NCI-H1048 (cell line): ENCODE data around the gene DRICH1.
"Not testable (repeated sequence)": the region's sequence is repeated elsewhere in the genome, so short reads cannot be mapped to it uniquely, and the experiment has no call there.

Experiments used
- DNase-seq: peaks from one replicate; lab custom pipeline; 2025; lab: John Stamatoyannopoulos, UW

DRICH1 gene

DNA sequence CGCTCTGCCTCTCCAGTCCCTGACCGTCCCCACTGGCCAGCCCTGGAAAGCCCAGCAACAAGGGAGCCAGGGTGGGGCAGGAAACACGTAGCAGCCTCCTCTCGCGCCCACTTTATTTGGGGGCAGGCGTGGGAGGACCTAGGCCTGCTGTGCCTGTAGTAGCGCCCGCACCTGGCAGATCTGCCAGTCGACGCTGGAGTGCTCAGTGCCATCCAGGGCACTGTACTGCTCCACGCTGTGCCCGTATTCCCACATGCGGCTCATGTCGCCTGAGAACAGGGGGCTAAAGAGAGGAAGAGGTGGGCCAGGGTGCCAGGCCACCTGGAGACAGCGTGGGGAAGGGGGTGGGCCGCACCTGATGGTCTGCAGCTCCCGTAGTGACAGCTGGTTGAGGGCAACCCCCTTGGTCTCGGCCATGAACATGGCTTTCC, 17.0 kb upstream of the DRICH1 start:
- DNase-seq = no peak

DNA sequence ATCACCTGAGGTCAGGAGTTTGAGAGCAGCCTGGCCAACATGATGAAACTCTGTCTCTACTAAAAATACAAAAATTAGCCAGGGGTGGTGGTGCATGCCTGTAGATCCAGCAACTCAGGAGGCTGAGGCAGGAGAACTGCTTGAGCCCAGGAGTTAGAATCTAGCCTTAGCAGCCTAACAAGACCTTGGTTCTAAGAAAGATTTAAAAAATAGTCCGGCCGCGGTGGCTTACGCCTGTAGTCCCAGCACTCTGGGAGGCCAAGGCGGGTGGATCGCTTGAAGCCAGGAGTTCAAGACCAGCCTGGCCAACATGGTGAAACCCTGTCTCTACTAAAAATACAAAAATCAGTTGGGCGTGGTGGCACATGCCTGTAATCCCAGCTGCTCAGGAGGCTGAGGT, 14.4 kb upstream of the DRICH1 start:
- not testable (repeated sequence) for DNase-seq

DNA sequence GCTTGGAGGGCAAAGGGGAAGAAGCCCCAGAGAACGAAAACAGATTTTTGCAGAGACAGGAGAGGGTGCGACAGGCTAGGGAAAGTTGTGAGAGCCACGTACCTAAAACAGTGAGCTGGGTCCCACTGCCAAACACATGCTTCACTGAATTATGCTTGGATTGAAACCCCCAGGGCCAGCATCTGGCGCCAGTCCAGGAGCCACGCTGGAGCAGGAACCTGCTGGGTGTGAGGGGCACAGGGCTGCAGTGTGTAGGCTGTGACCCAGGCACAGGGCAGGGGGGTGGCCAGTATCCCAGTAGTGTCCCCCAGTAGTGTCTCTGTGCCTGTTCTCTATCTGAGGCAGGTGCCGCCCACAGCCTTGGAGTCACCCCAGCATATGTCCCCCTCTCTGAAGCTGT, 8.1 kb upstream of the DRICH1 start:
- DNase-seq = not testable (repeated sequence)

DNA sequence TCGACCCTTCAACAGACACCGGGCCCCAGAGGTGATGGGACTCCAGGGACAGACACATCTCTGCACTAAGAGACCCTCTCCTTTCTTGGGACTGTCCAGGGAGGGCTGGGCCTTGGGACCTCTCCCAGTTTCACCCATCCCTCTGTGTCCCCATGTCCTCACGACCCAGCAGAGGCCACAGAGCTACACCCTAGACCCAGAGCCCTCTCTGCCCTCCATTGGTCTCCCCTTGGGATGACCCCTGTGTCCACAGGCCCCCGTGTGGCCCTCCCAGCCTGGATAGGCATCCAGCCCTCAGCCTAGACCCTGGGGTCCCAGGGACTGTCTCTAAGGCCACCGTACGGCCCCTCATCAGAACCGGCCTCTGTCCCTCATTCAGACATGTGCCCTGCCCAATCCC, 7.5 kb upstream of the DRICH1 start:
- no peak for DNase-seq

DNA sequence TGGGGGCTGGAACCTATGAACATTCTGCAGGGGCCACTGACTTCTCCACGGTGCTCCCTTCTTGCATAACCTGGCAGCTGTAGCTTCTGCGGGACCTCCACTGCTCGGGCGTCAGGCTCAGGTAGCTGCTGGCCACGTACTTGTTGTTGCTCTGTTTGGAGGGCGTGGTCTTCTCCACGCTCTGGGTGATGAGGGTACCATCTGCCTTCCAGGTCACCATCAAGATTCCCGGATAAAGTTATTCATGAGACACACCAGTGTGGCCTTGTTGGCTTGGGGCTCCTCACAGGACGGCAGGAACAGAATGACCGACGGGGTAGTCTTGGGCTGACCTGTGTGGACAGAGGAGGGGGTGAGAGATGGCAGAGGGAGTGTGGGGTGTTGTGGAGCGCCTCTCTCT, 6.5 kb upstream of the DRICH1 start:
- no peak for DNase-seq

DNA sequence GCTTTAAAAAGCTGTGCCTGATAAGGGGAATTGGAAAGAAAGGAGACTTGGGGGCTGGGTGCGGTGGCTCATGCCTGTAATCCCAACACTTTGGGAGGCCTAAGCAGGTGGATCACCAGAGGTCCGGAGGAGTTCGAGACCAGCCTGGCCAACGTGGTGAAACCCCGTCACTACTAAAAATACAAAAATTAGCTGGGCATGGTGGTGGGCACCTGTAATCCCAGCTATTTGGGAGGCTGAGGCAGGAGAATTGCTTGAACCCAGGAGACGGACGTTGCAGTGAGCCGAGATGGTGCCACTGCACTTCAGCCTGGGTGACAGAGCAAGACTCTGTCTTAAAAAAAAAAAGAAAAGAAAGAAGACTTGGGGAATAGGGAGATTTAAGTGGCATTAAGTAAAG, 3.2 kb upstream of the DRICH1 start:
- not testable (repeated sequence) for DNase-seq

DNA sequence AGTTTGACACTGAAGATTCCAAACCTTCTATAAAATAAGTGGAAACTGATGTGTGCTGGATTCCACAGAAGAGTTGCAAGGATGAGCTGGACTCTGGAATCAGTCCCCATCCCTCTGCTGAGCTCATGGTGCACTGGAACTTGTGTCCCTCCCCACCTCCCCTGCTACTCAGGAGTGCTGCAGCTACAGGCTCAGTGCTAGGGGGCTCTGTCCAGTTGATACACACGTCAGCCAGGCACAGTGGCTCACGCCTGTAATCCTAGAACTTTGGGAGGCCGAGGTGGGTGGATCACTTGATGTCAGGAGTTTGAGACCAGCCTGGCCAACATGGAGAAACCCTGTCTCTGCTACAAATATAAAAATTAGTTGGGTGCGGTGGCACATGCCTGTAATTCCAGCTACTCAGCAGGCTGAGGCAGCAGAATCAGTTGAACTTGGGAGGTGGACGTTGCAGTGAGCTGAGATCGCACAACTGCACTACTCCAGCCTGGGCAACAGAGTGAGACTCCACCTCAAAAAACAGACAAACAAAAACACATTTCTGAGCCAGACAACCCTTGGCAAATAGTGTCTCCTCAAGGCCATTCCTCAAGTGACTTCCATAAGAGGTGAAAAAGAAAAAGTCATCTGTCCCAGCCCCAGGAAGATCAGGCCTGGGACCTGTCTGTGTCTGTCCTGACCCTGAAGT, 3.9 kb downstream of the DRICH1 start:
- not testable (repeated sequence) for DNase-seq

DNA sequence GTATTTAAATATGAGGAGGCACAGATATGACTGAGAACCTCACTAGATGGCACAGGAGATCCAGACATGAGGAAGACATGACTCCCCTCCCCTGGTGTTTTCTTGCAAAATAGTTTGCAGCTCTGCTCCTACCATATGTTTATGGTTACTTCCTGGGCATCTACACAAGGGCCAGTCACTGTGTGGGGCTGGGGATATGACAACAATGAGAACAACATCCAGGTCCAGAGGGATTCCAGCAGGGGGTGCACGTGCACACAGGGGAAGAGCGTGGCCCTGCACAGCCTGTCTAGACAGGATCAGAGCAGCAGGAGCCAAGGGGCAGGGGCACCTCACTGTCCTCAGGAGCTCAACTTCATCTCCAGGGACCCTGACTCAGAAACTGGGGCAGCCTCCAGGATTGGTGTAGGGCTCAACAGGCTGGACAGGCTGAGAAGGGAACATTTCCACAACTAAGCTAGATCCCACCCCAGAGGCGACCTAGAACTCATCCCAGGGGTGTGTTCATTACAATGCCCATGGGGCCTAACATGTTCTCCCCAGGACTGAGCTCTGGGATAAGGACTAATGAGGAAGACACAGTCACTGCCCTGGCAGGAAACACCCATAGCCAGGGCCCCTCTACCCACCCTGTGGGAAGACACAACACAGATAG, 4.6 kb downstream of the DRICH1 start:
- not testable (repeated sequence) for DNase-seq

DNA sequence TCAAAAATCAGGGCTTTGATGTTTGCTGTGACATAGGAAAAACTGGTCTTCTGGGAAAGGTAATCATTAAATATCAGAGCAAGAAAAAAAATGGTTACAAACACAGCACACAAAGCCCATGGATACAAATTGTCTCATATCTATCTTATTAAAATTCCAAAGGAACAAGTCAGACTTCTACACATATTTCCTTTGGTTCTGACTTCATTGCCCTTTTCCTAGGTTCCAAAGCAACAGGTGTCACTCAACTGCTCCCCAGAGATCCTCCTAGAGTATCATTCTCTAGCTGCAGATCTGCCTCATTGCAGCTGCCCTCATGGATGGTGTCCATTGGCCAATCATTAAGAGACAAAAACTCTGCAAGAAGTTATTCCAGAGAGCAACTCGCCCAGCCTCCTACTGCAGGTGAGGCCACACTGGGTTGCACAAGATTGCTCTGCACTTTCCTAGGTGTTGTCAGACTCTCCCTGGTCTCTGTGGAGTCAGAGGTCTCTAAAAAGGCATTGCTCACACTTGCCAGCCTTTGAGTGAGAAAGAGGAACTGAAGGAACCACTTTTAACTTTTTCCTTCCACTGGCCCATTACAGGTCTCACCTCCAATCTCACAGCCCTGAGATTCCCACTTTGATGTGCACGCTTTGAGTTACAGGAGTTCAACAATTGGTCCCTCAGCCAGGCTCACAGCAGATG, 5.7 kb downstream of the DRICH1 start:
- no peak for DNase-seq

DNA sequence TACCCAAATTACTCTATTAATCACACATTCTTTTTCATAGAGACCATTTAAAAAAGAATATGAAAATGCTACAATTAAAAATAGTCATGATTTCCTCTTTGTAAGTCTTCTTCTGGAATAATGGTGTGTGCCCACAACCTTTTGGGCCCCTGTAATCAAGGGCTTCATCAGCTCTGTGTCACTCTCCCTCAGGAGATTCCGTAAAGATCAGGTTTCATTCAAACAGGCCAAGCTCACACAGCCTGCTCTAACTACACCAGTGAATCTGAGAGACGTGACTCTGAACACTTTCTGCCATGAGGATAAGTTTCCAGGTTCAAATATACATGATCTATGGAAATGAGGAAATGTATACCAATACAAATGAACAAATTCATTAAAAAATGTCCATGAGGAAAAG, 9.5 kb downstream of the DRICH1 start:
- no peak for DNase-seq

DNA sequence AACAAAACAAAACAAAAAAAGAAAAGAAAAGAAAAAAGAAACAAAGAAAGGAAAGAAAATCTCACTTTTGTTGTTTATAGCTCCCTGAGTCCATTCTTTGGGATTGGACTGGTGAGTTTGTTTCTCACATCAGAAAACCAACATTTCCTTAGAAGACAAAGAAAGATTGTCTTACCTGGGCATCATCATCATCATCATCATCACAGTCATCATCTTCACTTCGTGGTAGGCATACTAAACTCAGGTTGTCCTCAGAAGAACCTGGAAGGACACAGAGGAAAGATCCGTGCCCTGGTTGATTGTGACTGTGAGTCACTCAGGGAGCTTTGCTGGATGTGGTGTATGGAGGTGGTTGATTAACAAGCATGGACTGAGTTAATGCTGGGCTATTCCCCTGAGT, 10.2 kb downstream of the DRICH1 start:
- DNase-seq = not testable (repeated sequence)

DNA sequence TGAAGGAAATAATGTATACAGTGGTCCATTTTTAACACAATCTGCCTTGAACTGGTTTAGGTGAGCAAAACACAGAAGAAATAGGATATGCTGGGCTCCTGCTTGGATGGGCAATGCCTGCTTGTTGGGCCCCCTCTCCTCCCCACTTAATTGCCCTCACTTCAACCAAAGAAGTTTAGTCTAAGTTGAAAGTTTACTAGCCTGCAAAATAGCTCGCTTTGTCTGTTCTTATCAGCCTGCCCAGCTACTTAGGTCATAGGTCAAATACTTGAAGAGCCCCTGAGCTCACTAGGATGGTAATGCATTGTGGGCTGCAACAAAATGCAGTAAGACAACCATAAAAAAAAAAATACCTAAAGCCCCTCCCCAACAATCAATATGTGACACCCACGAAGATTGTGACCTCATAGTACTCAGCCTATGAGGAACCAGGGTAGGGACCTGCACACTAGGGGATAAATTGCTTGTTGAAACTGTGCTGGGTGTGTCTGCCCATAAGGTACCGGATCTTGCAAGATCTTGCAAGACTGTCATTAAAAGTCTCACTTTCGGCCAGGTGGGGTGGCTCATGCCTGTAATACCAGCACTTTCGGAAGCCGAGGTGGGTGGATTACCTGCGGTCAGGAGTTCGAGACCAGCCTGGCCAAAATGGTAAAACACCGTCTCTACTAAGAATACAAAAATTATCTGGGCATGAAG, 10.9 kb downstream of the DRICH1 start:
- no peak for DNase-seq

DNA sequence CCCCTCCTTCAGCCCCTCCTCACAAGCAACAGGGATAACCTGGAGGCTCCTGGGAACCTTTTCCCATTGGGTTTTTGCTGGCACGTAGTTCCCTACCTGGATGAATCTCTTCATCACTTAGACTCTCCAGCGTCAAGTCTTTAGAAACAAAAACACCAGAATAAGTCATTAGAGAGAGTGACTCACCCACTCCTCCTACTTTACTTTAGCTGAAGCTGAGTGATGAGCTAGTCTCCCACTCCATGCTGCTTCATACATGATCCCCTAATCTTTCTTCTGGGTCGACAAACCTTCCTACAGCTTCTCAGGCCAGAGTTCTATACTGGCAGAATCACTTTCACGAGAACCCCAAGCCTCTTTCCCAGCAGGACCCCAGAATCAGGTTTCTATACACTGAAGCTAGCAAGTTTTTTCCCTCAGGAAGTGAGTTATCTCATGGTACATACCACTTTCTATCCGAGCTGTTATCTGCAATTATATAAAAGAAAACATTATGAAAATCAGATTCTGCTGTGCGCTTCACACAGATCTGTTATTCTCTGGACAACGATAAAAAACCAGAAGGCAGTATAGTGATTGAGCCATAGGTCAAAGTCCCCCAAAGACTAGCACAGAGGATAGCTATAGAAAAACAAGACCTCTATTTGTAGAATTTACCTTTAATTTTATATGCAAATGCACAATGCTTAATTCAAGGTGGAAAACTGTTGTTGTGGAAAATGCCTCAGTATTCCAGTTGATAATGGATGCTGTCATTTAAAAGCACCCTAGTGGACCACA, 18.7 kb downstream of the DRICH1 start:
- DNase-seq = no peak

DNA sequence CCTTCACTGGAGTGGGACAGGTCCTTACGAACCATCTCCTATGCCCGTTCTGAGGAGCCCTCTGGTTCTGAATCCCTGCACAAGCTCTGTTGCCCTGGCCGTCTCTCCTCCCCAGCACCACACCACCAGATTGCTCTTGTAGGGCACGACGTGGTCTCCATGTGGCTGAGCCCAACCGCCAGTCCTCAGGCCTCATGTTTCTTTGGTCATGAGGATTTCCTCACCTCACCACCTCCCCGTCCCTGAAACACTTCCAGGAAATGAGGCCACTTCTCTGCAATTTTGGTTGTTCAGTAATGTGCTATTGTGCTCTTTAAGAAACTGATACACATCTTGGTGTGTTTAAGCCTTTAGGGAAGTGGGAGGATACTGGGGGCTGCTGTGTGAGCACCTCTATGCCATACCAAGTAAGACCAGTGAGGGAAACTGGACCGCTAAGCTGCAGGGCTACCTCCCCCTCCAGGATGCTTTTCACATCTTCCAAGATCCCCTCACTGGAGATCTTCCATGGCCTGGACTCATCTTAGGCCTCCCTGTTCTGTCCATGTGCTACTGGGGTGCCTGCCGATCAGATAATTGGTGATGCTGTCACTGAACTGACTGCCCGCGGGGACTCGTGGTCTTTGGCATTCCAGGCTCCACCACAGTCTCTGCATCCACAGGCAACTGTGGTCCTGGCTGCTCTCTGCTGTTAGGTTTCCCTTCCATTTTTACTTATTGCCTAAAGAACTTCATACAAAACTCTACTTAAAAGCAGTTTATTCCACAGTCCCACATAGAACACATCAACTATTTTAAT, 21.9 kb downstream of the DRICH1 start:
- DNase-seq = no peak

DNA sequence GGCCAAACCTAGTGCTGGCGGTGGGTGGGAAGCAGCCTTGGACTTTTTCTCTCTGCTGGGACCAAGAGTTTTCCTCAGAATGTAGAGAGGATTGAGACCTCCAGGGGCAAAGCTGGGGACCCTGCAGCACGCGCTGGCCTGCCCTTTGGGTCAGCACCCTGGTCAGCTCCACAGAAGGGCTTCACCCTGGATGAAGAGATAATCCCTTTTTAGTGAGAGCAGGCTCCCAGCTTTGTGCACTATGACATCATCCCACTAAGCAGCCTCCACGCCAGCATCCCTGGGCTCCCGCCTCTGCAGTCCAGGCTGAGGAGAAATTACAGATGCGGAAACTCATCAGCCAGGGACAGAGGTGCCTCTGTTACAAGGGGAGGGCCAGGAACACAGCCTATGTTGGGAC, 23.5 kb downstream of the DRICH1 start:
- no peak for DNase-seq

DNA sequence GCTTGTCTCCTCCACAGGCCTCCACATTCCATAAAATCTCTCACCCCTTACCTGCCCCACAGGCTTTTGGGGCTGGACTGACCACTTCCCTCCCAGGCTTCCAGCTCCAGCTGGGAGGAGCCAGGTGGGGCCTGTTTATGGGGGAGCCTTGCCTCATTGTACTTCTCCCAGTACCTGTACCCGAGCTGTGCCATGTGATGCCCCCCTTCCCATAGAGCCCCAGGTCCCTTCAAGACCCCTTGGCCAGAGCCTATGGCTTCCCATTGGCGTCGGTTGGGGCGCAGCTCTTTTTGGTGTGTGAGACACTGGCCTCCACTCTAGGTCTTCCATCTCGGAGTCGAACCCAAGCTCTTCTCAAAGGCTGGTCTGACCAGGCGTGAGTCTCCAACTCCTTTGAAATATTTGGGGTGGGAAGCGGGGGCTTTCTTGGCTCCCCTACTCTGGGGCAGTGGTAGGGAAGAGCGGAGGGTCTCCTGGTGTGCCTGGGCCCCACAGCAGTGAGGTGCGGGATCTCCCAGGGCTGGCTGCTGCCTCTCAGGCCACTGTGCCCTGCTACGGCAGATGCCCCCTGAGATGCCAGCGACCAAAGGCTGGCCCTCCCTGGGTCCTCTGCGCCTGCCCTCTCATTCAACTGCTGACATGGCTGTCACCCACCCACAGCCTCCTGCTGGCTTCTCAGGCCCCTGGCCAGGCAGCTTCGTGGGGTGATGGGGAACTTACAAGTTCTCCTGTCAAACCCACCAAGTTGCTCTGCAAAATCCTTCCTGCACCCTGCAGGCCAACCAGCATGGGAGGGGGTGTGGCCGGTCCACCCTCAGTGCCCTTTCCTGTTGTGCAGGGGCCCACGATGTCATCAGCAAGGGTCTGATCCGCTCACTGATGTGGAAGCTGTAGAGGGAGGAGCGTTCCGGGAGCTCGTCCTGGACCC, 25.7 kb downstream of the DRICH1 start:
- DNase-seq = no peak

DNA sequence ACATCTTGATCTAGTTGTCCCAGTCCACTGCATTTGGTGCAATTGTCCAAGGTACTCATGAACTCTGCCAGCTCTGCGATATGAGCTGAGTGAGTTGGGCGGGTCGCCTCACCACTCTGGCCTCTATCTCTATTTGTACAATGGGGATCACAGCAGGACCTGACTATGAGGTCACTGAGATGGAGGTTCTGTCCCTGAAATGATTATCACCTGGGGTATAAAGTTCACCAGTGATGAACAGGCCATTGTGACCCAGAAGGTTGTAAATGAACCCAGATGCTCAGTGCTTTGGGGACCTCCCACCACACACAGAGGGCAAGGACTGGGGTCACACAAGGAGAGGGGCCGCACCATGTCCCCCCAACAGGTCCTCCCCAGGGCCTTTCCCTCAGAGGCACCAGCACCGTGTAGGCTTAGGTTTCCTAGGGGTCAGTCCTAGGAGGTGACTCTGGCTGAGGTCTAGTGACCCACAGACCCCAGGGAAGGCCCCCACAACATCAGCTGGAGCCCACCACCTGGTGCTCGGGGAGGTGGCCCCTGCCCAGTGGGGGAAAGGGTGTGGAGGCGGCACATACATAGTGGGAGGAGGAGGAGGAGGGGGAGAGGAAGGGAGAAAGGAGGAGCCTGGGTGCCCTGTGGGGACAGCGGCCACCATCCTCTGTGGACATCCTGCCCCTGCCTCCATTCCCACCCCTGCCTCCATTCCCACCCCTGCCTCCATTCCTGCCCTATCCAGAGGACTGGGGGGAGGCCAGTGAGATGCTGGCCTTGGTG, 27.0 kb downstream of the DRICH1 start:
- DNase-seq = no peak

DNA sequence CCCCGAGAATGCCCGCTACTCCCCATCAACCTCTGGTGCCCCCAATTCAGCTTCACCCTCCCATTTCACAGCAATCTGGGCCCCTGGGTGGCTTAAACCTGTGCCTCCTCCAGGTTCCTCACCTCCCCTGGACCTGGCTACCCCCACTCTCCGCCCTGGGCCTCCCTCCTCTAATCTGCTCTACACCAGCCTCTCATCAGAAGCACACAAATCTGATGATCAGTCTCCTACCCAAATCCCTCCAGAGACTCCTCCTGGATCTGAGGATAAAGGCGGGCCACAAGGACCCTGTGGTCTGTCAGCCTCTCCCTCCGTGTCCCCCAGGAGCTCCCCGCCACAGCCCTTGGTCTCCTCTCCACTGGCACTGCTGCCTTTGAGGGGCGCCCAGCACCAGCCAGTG, 28.9 kb downstream of the DRICH1 start:
- DNase-seq = no peak
